ENCODE measurements around the gene SRP14.

The SRP14 gene

DNA sequence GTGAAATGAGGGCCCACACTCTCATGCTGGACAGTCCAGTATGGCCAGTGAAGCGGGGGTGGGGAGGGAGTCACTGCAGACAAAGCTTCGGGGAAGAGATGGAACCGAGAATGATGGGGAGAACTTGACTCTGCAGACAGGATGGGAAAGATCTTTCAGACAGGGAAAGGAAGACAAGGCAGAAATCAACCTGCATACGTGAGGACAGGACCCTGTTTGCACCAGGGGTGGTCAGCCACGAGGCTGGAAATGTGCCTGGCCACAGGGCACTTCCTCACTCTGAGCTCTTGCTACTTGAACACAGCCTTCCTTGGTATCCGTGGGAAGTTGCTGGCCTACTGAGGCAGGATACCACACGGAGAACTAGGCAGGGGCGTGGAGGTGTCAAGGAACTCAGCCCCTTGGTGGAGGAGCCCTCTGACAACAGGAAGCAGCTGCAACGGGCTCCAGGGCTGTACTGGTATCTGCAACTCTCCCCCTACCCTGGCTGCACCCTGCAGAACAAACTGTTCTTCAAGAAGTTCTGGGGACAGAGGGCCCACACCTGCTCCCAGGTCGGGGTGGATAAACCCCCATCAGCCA is 9.3 kb upstream of the SRP14 start:
- Histone ChIP-seq H3K9me3 (ENCODE audit: control insufficient read depth in 1 of 2, low read length in 2 of 2) (no peaks in the 10 kb centered on the region), H3K27ac (ENCODE audit: low read depth, low read length) (peak overlapping the region; percentile 39), H3K4me3 (ENCODE audit: low read depth in 1 of 2, low read length in 2 of 2) (no peak overlapping the region), H3K9ac (ENCODE audit: low read depth in 1 of 2, low read length in 2 of 2) (no peak overlapping the region), H3K27me3 (ENCODE audit: control insufficient read depth in 1 of 2, insufficient read depth in 2 of 2, low read length in 2 of 2) (no peaks in the 10 kb centered on the region), H3K4me1 (ENCODE audit: control insufficient read depth in 1 of 2, insufficient read depth in 2 of 2, low read length in 2 of 2) (peaks cover 66 to 67% of the 10 kb centered on the region in 2 donors), H3K36me3 (ENCODE audit: control insufficient read depth in 1 of 2, insufficient read depth in 2 of 2, low read length in 2 of 2) (no peaks in the 10 kb centered on the region)

GRCh38 chr15:40047415-40048210 is 8.6 kb upstream of the SRP14 start:
- no peaks in the 10 kb centered on the region for H3K9me3 ChIP-seq (ENCODE audit: control insufficient read depth in 1 of 2, low read length in 2 of 2)
- no peaks in the 10 kb centered on the region for H3K27me3 ChIP-seq (ENCODE audit: control insufficient read depth in 1 of 2, insufficient read depth in 2 of 2, low read length in 2 of 2)
- no peaks in the 10 kb centered on the region for H3K36me3 ChIP-seq (ENCODE audit: control insufficient read depth in 1 of 2, insufficient read depth in 2 of 2, low read length in 2 of 2)
- H3K27ac ChIP-seq (ENCODE audit: low read depth, low read length), result peak overlapping the region; percentile 39
- peaks cover 59 to 60% of the 10 kb centered on the region in 2 donors for H3K4me1 ChIP-seq (ENCODE audit: control insufficient read depth in 1 of 2, insufficient read depth in 2 of 2, low read length in 2 of 2)
- H3K4me3 ChIP-seq (ENCODE audit: low read depth in 1 of 2, low read length in 2 of 2), result peak overlapping the region in 1 of 2 donors; percentile 21
- H3K9ac ChIP-seq (ENCODE audit: low read depth in 1 of 2, low read length in 2 of 2), result peak overlapping the region in 1 of 2 donors; percentile 0

GRCh38 chr15:40046721-40047414 is 7.9 kb upstream of the SRP14 start:
- Histone ChIP-seq H3K4me3 (ENCODE audit: low read depth in 1 of 2, low read length in 2 of 2) (peak overlapping the region in 1 of 2 donors; percentile 21), H3K27ac (ENCODE audit: low read depth, low read length) (peak overlapping the region; percentile 17), H3K36me3 (ENCODE audit: control insufficient read depth in 1 of 2, insufficient read depth in 2 of 2, low read length in 2 of 2) (no peaks in the 10 kb centered on the region), H3K9ac (ENCODE audit: low read depth in 1 of 2, low read length in 2 of 2) (no peak overlapping the region), H3K9me3 (ENCODE audit: control insufficient read depth in 1 of 2, low read length in 2 of 2) (no peaks in the 10 kb centered on the region), H3K4me1 (ENCODE audit: control insufficient read depth in 1 of 2, insufficient read depth in 2 of 2, low read length in 2 of 2) (peaks cover 52 to 53% of the 10 kb centered on the region in 2 donors), H3K27me3 (ENCODE audit: control insufficient read depth in 1 of 2, insufficient read depth in 2 of 2, low read length in 2 of 2) (no peaks in the 10 kb centered on the region)

- no peaks in the 10 kb centered on the region for H3K36me3 ChIP-seq (ENCODE audit: control insufficient read depth in 1 of 2, insufficient read depth in 2 of 2, low read length in 2 of 2)
- H3K9ac ChIP-seq (ENCODE audit: low read depth in 1 of 2, low read length in 2 of 2), result no peak overlapping the region
- H3K9me3 ChIP-seq (ENCODE audit: control insufficient read depth in 1 of 2, low read length in 2 of 2), result no peaks in the 10 kb centered on the region
- H3K4me1 ChIP-seq (ENCODE audit: control insufficient read depth in 1 of 2, insufficient read depth in 2 of 2, low read length in 2 of 2), result peaks cover 40 to 43% of the 10 kb centered on the region in 2 donors
- H3K27me3 ChIP-seq (ENCODE audit: control insufficient read depth in 1 of 2, insufficient read depth in 2 of 2, low read length in 2 of 2), result no peaks in the 10 kb centered on the region
- no peak overlapping the region for H3K27ac ChIP-seq (ENCODE audit: low read depth, low read length)
- H3K4me3 ChIP-seq (ENCODE audit: low read depth in 1 of 2, low read length in 2 of 2), result no peak overlapping the region
Measured at GRCh38 chr15:40045572-40046217, 6.7 kb upstream of the SRP14 start.

- no peaks in the 10 kb centered on the region for H3K36me3 ChIP-seq (ENCODE audit: control insufficient read depth in 1 of 2, insufficient read depth in 2 of 2, low read length in 2 of 2)
- no peaks in the 10 kb centered on the region for H3K9me3 ChIP-seq (ENCODE audit: control insufficient read depth in 1 of 2, low read length in 2 of 2)
- H3K4me1 ChIP-seq (ENCODE audit: control insufficient read depth in 1 of 2, insufficient read depth in 2 of 2, low read length in 2 of 2), result peaks cover 39 to 49% of the 10 kb centered on the region in 2 donors
- H3K27ac ChIP-seq (ENCODE audit: low read depth, low read length), result no peak overlapping the region
- peak overlapping the region in 1 of 2 donors; percentile 40 for H3K4me3 ChIP-seq (ENCODE audit: low read depth in 1 of 2, low read length in 2 of 2)
- no peaks in the 10 kb centered on the region for H3K27me3 ChIP-seq (ENCODE audit: control insufficient read depth in 1 of 2, insufficient read depth in 2 of 2, low read length in 2 of 2)
- H3K9ac ChIP-seq (ENCODE audit: low read depth in 1 of 2, low read length in 2 of 2), result peak overlapping the region in 1 of 2 donors; percentile 5
Measured at GRCh38 chr15:40044717-40045571, 6.0 kb upstream of the SRP14 start.

- H3K9ac ChIP-seq (ENCODE audit: low read depth in 1 of 2, low read length in 2 of 2), result no peak overlapping the region
- H3K4me3 ChIP-seq (ENCODE audit: low read depth in 1 of 2, low read length in 2 of 2), result no peak overlapping the region
- peaks cover 39 to 50% of the 10 kb centered on the region in 2 donors for H3K4me1 ChIP-seq (ENCODE audit: control insufficient read depth in 1 of 2, insufficient read depth in 2 of 2, low read length in 2 of 2)
- no peaks in the 10 kb centered on the region for H3K36me3 ChIP-seq (ENCODE audit: control insufficient read depth in 1 of 2, insufficient read depth in 2 of 2, low read length in 2 of 2)
- H3K27ac ChIP-seq (ENCODE audit: low read depth, low read length), result no peak overlapping the region
- H3K27me3 ChIP-seq (ENCODE audit: control insufficient read depth in 1 of 2, insufficient read depth in 2 of 2, low read length in 2 of 2), result no peaks in the 10 kb centered on the region
- no peaks in the 10 kb centered on the region for H3K9me3 ChIP-seq (ENCODE audit: control insufficient read depth in 1 of 2, low read length in 2 of 2)
Measured at GRCh38 chr15:40043927-40044716, 5.1 kb upstream of the SRP14 start.

- H3K27ac ChIP-seq (ENCODE audit: low read depth, low read length), result no peak overlapping the region
- no peaks in the 10 kb centered on the region for H3K27me3 ChIP-seq (ENCODE audit: control insufficient read depth in 1 of 2, insufficient read depth in 2 of 2, low read length in 2 of 2)
- no peak overlapping the region for H3K4me3 ChIP-seq (ENCODE audit: low read depth in 1 of 2, low read length in 2 of 2)
- peaks cover 37 to 46% of the 10 kb centered on the region in 2 donors for H3K4me1 ChIP-seq (ENCODE audit: control insufficient read depth in 1 of 2, insufficient read depth in 2 of 2, low read length in 2 of 2)
- H3K9ac ChIP-seq (ENCODE audit: low read depth in 1 of 2, low read length in 2 of 2), result no peak overlapping the region
- H3K36me3 ChIP-seq (ENCODE audit: control insufficient read depth in 1 of 2, insufficient read depth in 2 of 2, low read length in 2 of 2), result no peaks in the 10 kb centered on the region
- no peaks in the 10 kb centered on the region for H3K9me3 ChIP-seq (ENCODE audit: control insufficient read depth in 1 of 2, low read length in 2 of 2)
Measured at GRCh38 chr15:40042791-40043320, 3.9 kb upstream of the SRP14 start.

DNA sequence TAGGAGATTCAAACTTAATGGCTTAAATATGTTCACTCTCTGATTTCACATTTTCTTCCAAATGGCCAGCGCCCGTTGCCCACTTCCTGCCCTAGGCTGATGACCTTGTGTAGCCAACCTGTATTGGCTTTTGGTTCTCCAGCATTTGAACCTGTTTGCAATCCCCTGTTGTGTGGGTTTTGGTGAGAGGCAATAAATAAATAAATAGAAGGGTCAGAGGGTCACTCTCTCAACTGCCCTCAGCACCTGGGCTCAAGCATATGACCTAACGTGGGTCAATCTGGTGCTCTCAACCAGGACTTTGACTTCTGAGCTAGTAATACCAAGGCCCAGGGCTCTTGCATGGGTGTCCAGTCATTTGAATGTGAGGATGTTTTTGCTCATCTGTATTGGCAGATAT is 1.8 kb upstream of the SRP14 start:
- Histone ChIP-seq H3K27ac (ENCODE audit: low read depth, low read length) (no peak overlapping the region), H3K4me3 (ENCODE audit: low read depth in 1 of 2, low read length in 2 of 2) (no peak overlapping the region), H3K27me3 (ENCODE audit: control insufficient read depth in 1 of 2, insufficient read depth in 2 of 2, low read length in 2 of 2) (no peaks in the 10 kb centered on the region), H3K4me1 (ENCODE audit: control insufficient read depth in 1 of 2, insufficient read depth in 2 of 2, low read length in 2 of 2) (peaks cover 22 to 33% of the 10 kb centered on the region in 2 donors), H3K9me3 (ENCODE audit: control insufficient read depth in 1 of 2, low read length in 2 of 2) (no peaks in the 10 kb centered on the region), H3K36me3 (ENCODE audit: control insufficient read depth in 1 of 2, insufficient read depth in 2 of 2, low read length in 2 of 2) (peaks cover 3 to 10% of the 10 kb centered on the region in 2 donors), H3K9ac (ENCODE audit: low read depth in 1 of 2, low read length in 2 of 2) (no peak overlapping the region)

DNA sequence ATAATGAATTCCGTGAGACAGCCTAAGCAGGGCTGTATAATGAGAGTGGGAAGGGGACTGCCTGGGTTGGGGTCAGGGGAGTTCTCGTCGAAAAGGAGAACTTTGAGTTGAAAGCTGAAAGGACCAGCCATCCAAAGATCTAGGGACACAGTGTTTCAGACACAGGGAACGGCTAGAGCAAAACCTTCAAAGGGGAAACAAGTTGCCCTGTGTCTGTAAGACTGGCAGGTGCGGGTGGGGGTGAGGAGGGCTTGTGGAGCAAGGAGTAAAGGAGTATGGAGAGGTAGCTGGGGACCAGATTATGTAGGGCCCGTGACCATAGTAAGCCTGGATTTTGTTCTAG is 1.3 kb upstream of the SRP14 start:
- Histone ChIP-seq H3K9me3 (ENCODE audit: control insufficient read depth in 1 of 2, low read length in 2 of 2) (no peaks in the 10 kb centered on the region), H3K4me1 (ENCODE audit: control insufficient read depth in 1 of 2, insufficient read depth in 2 of 2, low read length in 2 of 2) (peaks cover 17 to 28% of the 10 kb centered on the region in 2 donors), H3K9ac (ENCODE audit: low read depth in 1 of 2, low read length in 2 of 2) (no peak overlapping the region), H3K27ac (ENCODE audit: low read depth, low read length) (no peak overlapping the region), H3K27me3 (ENCODE audit: control insufficient read depth in 1 of 2, insufficient read depth in 2 of 2, low read length in 2 of 2) (no peaks in the 10 kb centered on the region), H3K36me3 (ENCODE audit: control insufficient read depth in 1 of 2, insufficient read depth in 2 of 2, low read length in 2 of 2) (peaks cover 3 to 15% of the 10 kb centered on the region in 2 donors), H3K4me3 (ENCODE audit: low read depth in 1 of 2, low read length in 2 of 2) (peak overlapping the region; percentile 18 to 46)

Data from duodenal mucosa (tissue), 2 donors.